Mesenchymal stem cell (in vitro differentiated cells and primary cell): ENCODE results near the gene TUSC7.

Experiments used
- DNase-seq: peaks from one replicate; pipeline ENCODE4 v3.0.0-alpha.2; 2013
- H2AFZ ChIP-seq: one replicate; pipeline ENCODE4 v1.6.1; 2013; ENCODE audit warnings: low read depth, mild to moderate bottlenecking, control low read depth, inconsistent platforms, low read length, moderate library complexity
- H2AK5ac ChIP-seq: 2 replicates; pipeline ENCODE4 v1.6.1; 2013; ENCODE audit warnings: low read length, moderate library complexity, mild to moderate bottlenecking, inconsistent platforms; ENCODE audit not compliant: severe bottlenecking
- H2BK120ac ChIP-seq: one replicate; pipeline ENCODE4 v1.6.1; 2013; ENCODE audit warnings: low read depth, mild to moderate bottlenecking, inconsistent platforms, low read length, moderate library complexity
- H2BK12ac ChIP-seq, 2 experiments: one replicate each; pipeline ENCODE4 v1.6.1; 2013; ENCODE audit warnings: inconsistent platforms in 2 of 2, low read length in 2 of 2, mild to moderate bottlenecking in 2 of 2, moderate library complexity in 2 of 2, control low read depth in 1 of 2
- H2BK15ac ChIP-seq: one replicate; pipeline ENCODE4 v1.6.1; 2013; ENCODE audit warnings: mild to moderate bottlenecking, low read depth, inconsistent platforms; ENCODE audit not compliant: poor library complexity, severe bottlenecking
- H2BK5ac ChIP-seq: 2 replicates; pipeline ENCODE4 v1.6.1; 2013; ENCODE audit warnings: low read depth, mild to moderate bottlenecking, low read length, control low read depth, inconsistent platforms; ENCODE audit not compliant: poor library complexity, severe bottlenecking
- H3K14ac ChIP-seq, 2 experiments: one replicate each; pipeline ENCODE4 v1.6.1; 2013; ENCODE audit warnings: inconsistent platforms in 2 of 2, low read length in 2 of 2, control low read depth in 1 of 2, mild to moderate bottlenecking in 1 of 2, moderate library complexity in 1 of 2
- H3K18ac ChIP-seq, 2 experiments: one replicate each; pipeline ENCODE4 v1.6.1; 2013; ENCODE audit warnings: inconsistent platforms in 2 of 2, low read length in 2 of 2, control low read depth in 1 of 2, low read depth in 1 of 2, mild to moderate bottlenecking in 1 of 2
- H3K23ac ChIP-seq, 2 experiments: one replicate each; pipeline ENCODE4 v1.6.1; 2013; ENCODE audit warnings: inconsistent platforms in 2 of 2, low read length in 2 of 2, mild to moderate bottlenecking in 2 of 2, moderate library complexity in 2 of 2, control low read depth in 1 of 2
- H3K27ac ChIP-seq: 2 replicates; pipeline ENCODE4 v1.5.1; 2013; ENCODE audit warnings: mild to moderate bottlenecking, moderate library complexity, low read length, control low read depth, inconsistent platforms; ENCODE audit not compliant: poor library complexity, severe bottlenecking
- H3K27me3 ChIP-seq, 2 experiments: 2 replicates each; pipeline versions ENCODE4 v1.6.1 to v1.7.0; 2013; ENCODE audit warnings: low read length in 2 of 2, mild to moderate bottlenecking in 2 of 2, moderate library complexity in 2 of 2, control low read depth in 1 of 2, inconsistent platforms in 1 of 2; ENCODE audit not compliant: control insufficient read depth in 1 of 2, insufficient read depth in 1 of 2
- H3K36me3 ChIP-seq, 2 experiments: 2 replicates each; pipeline versions ENCODE4 v1.6.1 to v1.7.0; 2013; ENCODE audit warnings: low read length in 2 of 2, control low read depth in 1 of 2, inconsistent platforms in 1 of 2, low read depth in 1 of 2, mild to moderate bottlenecking in 1 of 2; ENCODE audit not compliant: insufficient read depth in 2 of 2, control insufficient read depth in 1 of 2
- H3K4ac ChIP-seq, 2 experiments: one replicate each; pipeline ENCODE4 v1.6.1; 2013; ENCODE audit warnings: inconsistent platforms in 2 of 2, low read length in 2 of 2, mild to moderate bottlenecking in 2 of 2, moderate library complexity in 2 of 2, control low read depth in 1 of 2, low read depth in 1 of 2
- H3K4me1 ChIP-seq: 2 replicates; pipeline ENCODE4 v1.6.1; 2013; ENCODE audit warnings: low read depth, low read length, control low read depth; ENCODE audit not compliant: control insufficient read depth, insufficient read depth
- H3K4me2 ChIP-seq: 2 replicates; pipeline ENCODE4 v1.6.1; 2013; ENCODE audit warnings: low read length, mild to moderate bottlenecking, inconsistent platforms; ENCODE audit not compliant: poor library complexity, severe bottlenecking
- H3K4me3 ChIP-seq, 2 experiments: 2 replicates each; pipeline versions ENCODE4 v1.5.1 to v1.7.0; 2013; ENCODE audit warnings: low read length in 2 of 2, mild to moderate bottlenecking in 2 of 2, control low read depth in 1 of 2, low read depth in 1 of 2; ENCODE audit not compliant: insufficient read depth in 1 of 2
- H3K79me1 ChIP-seq: replicated peaks from 2 replicates; pipeline ENCODE4 v1.6.1; 2013; ENCODE audit warnings: mild to moderate bottlenecking, control low read depth, low read length, inconsistent platforms; ENCODE audit not compliant: poor library complexity, severe bottlenecking
- H3K9ac ChIP-seq: 2 replicates; pipeline ENCODE4 v1.7.0; 2013; ENCODE audit warnings: mild to moderate bottlenecking, low read length, moderate library complexity
- H3K9me3 ChIP-seq: 2 replicates; pipeline ENCODE4 v1.7.0; 2013; ENCODE audit warnings: mild to moderate bottlenecking, low read length; ENCODE audit not compliant: control insufficient read depth
- H4K8ac ChIP-seq: one replicate; pipeline ENCODE4 v1.6.1; 2013; ENCODE audit warnings: inconsistent platforms, mild to moderate bottlenecking, low read length, moderate library complexity
- H4K91ac ChIP-seq: one replicate; pipeline ENCODE4 v1.6.1; 2013; ENCODE audit warnings: mild to moderate bottlenecking, low read length, inconsistent platforms
- WGBS: methylation state at CpG from one replicate; pipeline ENCODE4 v1.1.7; 2013; ENCODE audit warnings: mixed read lengths; 5-methylcytosine and 5-hydroxymethylcytosine counted together

The TUSC7 gene

GRCh38 chr3:116691041-116691440, 18.5 kb upstream of the TUSC7 start:
- Histone ChIP-seq H3K79me1 (no peaks in the 10 kb centered on the region), H3K4me2 (no peak overlapping the region), H3K18ac (no peak overlapping the region), H3K14ac (no peak overlapping the region), H2BK120ac (no peak overlapping the region), H2BK12ac (no peak overlapping the region), H3K4me1 (no peaks in the 10 kb centered on the region), H3K9ac (no peak overlapping the region), H3K9me3 (no peaks in the 10 kb centered on the region), H2BK5ac (no peak overlapping the region), H3K27me3 (no peaks in the 10 kb centered on the region), H3K27ac (no peak overlapping the region), H3K4ac (no peak overlapping the region), H3K23ac (no peak overlapping the region), H4K8ac (no peak overlapping the region), H4K91ac (no peak overlapping the region), H3K4me3 (no peak overlapping the region), H2BK15ac (no peak overlapping the region), H3K36me3 (no peaks in the 10 kb centered on the region), H2AFZ (no peak overlapping the region), H2AK5ac (no peak overlapping the region)
- DNase-seq = no peak
- no CpG with 5 or more reads among the region's 2 CpGs for WGBS

- H3K9me3 ChIP-seq = no peaks in the 10 kb centered on the region
- H3K23ac ChIP-seq = no peak overlapping the region
- H2AFZ ChIP-seq = no peak overlapping the region
- H3K27ac ChIP-seq = no peak overlapping the region
- no peaks in the 10 kb centered on the region for H3K4me1 ChIP-seq
- no peak overlapping the region for H2BK120ac ChIP-seq
- DNase-seq = no peak
- H2AK5ac ChIP-seq = no peak overlapping the region
- no peak overlapping the region for H3K4me3 ChIP-seq
- H3K4ac ChIP-seq = no peak overlapping the region
- no peak overlapping the region for H2BK5ac ChIP-seq
- no peak overlapping the region for H3K14ac ChIP-seq
- no peak overlapping the region for H2BK12ac ChIP-seq
- no peak overlapping the region for H2BK15ac ChIP-seq
- no peak overlapping the region for H3K4me2 ChIP-seq
- H3K36me3 ChIP-seq = no peaks in the 10 kb centered on the region
- no peak overlapping the region for H4K8ac ChIP-seq
- H3K9ac ChIP-seq = no peak overlapping the region
- no peak overlapping the region for H4K91ac ChIP-seq
- H3K18ac ChIP-seq = no peak overlapping the region
- H3K79me1 ChIP-seq = no peaks in the 10 kb centered on the region
- H3K27me3 ChIP-seq = no peaks in the 10 kb centered on the region
Observed at GRCh38 chr3:116701070-116701469, 8.5 kb upstream of the TUSC7 start.

GRCh38 chr3:116702334-116702733, 7.2 kb upstream of the TUSC7 start:
- 74% methylated on average over 2 of the region's 4 CpGs for WGBS
- H2BK5ac ChIP-seq = no peak overlapping the region
- H4K91ac ChIP-seq = no peak overlapping the region

GRCh38 chr3:116707531-116707930, 2.0 kb upstream of the TUSC7 start:
- H4K8ac ChIP-seq = no peak overlapping the region
- WGBS = 100% methylated on average over 1 of the region's 3 CpGs
- no peaks in the 10 kb centered on the region for H3K9me3 ChIP-seq
- H3K4me1 ChIP-seq = no peaks in the 10 kb centered on the region
- H3K36me3 ChIP-seq = no peaks in the 10 kb centered on the region
- no peak for DNase-seq
- H2BK15ac ChIP-seq = no peak overlapping the region
- H3K4me3 ChIP-seq = no peak overlapping the region
- H3K23ac ChIP-seq = no peak overlapping the region
- H3K9ac ChIP-seq = no peak overlapping the region
- H3K4me2 ChIP-seq = no peak overlapping the region
- no peak overlapping the region for H2BK5ac ChIP-seq
- no peaks in the 10 kb centered on the region for H3K79me1 ChIP-seq
- no peak overlapping the region for H3K27ac ChIP-seq
- H4K91ac ChIP-seq = no peak overlapping the region
- no peak overlapping the region for H2AK5ac ChIP-seq
- H2BK12ac ChIP-seq = no peak overlapping the region
- no peak overlapping the region for H2BK120ac ChIP-seq
- H2AFZ ChIP-seq = no peak overlapping the region
- H3K27me3 ChIP-seq = no peaks in the 10 kb centered on the region
- no peak overlapping the region for H3K14ac ChIP-seq
- H3K18ac ChIP-seq = no peak overlapping the region
- no peak overlapping the region for H3K4ac ChIP-seq

More at GRCh38 chr3:116702334-116702733, 7.2 kb upstream of the TUSC7 start:
- no peak overlapping the region for H3K4ac ChIP-seq
- no peak overlapping the region for H3K9ac ChIP-seq
- H3K79me1 ChIP-seq = no peaks in the 10 kb centered on the region
- no peaks in the 10 kb centered on the region for H3K4me1 ChIP-seq
- H3K9me3 ChIP-seq = no peaks in the 10 kb centered on the region
- DNase-seq = no peak
- no peak overlapping the region for H4K8ac ChIP-seq
- no peak overlapping the region for H2AK5ac ChIP-seq
- H3K18ac ChIP-seq = no peak overlapping the region
- no peak overlapping the region for H3K4me3 ChIP-seq
- H3K14ac ChIP-seq = no peak overlapping the region
- no peak overlapping the region for H3K4me2 ChIP-seq
- no peak overlapping the region for H2BK15ac ChIP-seq
- H3K36me3 ChIP-seq = no peaks in the 10 kb centered on the region
- no peak overlapping the region for H2BK120ac ChIP-seq
- H3K27me3 ChIP-seq = no peaks in the 10 kb centered on the region
- H2BK12ac ChIP-seq = no peak overlapping the region
- H2AFZ ChIP-seq = no peak overlapping the region
- H3K27ac ChIP-seq = no peak overlapping the region
- no peak overlapping the region for H3K23ac ChIP-seq
